SKM-1 treated with dmso at 0.1 percent for 144 hours (cell line): ENCODE results near the gene PSMD13.
A peak's percentile ranks its signal among the peaks of the same experiment; 100 is the strongest.

ENCODE experiments used
- DNase-seq: peaks from one replicate; lab custom pipeline; 2025; ENCODE audit not compliant: unreplicated experiment; lab: John Stamatoyannopoulos, UW

Gene PSMD13

DNA sequence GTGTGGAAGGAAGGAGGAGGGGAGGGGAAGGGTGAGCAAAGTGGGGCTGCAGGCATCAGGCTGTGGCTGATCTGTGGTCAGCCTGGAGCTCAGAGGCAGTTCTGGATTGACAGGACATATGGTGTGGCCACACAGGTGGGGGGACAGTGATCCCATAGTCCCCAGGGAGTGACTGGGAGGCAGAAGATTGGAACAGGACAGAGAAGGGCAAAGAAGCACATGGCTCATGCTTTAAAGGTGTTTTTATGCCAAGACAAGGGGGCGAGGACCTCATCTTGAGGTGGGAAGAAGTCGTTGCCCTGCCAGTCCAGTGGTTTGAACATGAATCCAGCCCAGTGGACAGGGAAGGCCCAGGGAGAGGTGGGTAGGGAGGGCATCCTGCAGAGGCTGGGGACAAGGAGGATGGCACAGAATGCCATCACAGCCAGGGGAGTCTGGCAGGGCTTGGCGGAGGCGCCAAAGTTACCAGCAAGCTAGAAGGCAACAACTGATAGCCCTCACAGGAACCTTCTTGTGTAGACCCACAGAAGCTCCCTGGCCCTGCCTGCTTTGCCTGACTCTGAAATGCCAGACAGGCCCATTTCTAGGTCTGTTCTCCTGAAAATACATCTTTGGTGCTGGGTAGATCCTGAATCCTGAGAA is 32.7 kb upstream of the PSMD13 start:
- DNase-seq: no peak

DNA sequence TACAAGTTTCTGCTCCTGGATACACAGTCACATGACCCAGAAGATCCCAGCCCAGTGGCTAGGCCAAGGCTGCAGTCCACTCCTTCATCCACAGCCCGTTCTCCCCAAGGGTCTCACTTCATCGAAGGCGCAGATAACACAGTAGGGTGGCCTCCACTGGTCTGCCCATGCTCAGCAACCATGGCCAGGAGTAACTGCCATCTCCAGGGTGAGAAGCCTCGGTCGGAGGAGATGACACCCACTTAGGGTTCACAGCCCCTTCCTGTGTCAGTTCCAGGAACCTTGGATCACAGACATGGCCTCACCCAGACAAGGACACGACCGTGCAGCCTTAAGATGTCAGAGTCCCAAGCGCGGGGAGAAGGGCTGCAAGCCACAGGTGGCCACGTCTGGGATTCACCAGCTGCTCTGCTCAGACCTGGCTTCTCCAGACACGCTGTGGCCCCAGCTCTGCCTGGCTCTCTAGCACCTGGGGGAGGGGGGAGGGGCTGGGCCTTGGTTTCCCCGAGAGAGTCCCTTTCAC is 32.1 kb upstream of the PSMD13 start:
- no peak for DNase-seq

DNA sequence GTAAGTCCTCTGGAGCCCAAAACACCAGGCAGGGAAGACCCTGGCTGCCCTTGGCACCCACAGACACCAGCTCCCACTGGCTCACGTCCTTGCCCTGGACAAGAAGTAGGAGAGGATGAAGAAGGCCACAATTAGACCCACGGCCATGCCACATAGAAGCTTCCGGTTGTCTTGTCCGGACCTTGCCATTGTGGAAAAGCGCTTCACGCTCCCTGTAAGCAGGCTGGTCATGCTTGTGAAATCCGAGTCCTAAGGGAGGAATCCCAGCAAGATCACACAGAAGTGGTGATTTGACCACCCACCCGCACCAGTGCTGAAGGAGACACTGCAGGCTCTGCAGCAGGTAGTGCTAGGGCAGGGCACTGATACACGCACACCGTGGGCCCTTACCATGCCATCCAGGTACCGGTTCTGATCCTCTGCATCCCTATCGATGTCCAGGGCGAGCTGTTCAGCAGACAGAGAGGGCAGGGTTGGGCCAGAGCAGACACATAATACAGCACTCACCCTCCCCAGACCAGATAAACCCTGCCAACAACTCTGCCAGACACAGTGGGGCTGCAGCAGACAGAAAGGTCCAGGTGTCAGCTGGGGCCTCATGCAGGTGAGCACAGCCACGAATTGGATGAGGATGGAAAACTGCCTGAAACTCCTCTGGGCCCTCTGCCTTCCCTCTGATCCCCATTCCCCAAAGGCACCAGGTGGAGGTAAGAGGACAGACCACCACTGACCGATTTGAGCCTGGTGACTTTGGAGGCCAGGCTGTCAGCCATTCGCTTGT is 31.4 kb upstream of the PSMD13 start:
- no peak for DNase-seq

DNA sequence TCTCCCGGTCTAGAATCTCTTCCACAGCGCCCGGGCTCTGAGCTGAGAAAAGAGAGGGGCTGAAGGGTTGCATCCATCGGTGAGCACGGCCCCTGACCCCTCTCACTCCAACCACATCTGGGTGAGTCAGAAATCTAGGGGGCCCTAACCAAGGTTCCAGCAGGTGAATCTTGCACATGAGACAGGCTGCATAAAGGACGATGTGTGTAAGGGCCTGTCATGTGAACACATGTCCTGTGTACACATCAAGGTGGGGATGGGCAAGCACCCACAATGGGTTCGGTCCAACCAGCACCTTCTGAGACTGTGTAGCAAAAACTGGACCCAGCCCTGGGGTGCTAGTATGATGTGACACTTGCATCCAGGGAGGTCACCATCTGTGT is 30.8 kb upstream of the PSMD13 start:
- DNase-seq: no peak

DNA sequence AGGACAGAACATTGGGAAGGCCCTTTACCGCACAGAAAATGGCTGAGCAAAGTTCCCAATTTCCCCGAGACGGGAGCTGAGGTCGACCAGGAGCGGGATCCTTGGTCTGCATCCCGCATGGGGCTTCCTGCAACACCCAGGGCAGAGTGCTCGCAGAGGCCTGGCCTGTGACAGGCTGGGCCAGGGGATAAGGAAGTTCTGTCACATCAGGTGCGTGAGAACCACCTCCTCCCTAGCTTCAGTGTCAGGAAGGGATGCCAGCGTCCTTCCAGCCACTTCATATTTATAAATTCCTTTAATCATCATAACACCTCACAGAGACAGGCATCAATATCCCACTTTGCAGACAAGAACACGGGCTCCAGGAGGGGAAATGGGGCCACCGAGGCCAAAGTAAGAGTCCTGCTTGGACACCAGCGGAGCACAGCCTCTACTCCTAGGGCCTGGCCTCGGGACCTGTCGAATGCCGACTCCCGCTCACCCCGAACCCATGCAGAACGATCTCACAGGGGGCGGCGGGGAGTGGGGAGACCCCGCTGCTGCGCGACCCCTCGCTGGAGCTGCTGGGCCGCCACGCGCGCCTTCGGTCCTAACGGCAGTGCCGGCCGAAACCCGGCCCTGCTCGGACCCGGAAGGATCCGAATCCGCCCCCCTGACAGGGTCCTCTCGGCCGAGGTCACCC is 30.1 kb upstream of the PSMD13 start:
- DNase-seq: no peak

DNA sequence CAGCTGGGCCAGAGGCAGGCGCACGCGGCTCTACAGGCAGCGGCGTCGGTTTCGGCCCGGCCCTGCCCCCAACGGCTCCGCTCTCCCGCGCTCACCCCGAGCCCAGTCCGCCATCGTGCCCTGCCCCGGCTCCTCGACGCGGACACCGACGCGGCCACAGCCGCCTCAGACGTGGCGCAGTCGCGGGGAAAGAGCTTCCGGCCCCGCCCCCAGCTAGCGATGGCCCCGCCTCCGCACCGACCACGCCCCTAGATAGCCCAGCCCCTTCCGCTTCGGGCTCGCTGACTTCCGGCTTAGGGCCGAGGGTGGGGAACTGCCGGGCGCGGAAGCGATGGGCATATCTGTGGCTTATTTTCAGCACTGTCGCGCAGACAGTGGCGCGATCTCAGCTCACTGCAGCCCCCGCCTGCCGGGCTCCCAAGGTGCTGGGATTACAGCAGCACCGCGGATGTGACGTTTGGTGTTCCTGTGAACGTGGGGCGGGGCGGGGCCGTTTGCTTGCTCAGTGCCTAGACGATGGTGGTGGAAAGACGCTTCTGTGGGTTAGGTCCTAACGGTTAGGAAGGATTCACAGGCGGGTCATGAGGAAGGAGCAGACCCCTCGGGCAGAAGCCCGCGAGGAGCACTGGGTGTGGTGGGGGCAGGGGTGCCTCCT is 29.4 kb upstream of the PSMD13 start, which contains the start of the genes BET1L and RIC8A:
Gene BET1L, minus strand, starts transcription at position 192 of the 655 bp plus-strand sequence. Its CDS starts 78 bp downstream, at position 114.
Gene RIC8A, plus strand, starts transcription at position 501 of the 655 bp plus-strand sequence. CDS start 1,147 bp downstream, outside the sequence.
- peak; percentile 97 for DNase-seq

DNA sequence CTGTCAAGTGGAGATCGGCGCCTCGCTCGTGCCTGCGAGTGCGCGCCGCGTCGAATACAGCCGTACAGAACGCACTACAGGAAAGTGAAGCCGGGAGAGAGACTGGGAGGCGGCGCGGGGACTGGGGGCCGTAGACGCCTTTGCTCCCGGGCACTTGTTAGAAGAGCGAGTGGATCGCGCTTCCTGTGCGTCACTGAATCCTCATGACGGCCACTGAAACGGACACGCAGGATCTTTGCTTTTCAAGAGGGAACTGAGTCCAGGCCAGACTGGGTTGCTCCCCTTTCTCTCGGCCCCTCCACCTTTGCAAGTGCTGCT is 29.0 kb upstream of the PSMD13 start:
- no peak for DNase-seq

DNA sequence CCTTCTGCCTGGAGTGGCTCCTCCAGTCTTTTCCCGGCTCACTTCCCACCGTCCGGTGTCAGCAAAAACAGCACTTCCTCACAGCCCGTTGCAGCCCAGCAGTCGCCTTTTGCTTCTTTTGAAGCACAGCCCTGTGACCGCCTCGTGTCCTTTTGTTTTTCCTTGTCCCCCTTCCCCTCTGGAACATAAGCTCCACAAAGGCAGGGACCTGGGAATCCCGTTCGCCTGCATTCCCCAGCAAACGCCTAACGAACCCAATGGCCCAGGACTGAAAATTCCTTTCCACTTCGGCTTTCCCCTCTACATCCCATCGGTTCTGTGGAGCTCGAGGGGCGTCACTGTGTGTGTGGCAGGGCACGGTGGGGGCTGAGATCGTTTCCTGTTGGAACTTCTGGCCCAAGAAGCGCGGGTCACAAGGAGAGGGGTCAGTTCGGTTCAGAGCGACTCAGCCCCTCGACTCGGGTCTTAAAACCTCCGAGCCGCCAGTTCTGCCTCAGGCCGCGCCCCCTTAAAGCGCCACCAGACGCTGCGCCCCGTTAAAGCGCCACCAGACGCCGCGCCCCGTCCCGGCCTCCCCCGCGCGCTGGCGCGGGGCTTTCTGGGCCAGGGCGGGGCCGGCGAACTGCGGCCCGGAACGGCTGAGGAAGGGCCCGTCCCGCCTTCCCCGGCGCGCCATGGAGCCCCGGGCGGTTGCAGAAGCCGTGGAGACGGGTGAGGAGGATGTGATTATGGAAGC is 28.4 kb upstream of the PSMD13 start:
- DNase-seq: peak; percentile 53

DNA sequence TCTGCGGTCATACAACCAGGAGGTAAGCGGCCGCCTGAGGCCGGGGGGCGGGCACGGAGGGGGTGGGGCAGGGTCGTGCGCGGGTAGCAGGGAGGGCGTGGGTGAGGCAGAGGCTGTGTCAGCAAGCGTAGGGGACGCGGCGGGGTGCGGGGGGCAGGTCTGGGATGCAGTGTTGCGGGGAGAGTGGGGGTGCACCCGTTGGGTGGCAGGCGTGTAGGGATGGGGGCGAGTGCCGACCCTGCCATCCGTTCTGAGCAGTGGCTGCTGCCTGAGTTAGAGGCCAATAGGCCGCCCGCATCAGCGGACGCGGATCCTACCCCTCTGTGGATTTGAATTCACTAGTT is 27.9 kb upstream of the PSMD13 start:
- no peak for DNase-seq

DNA sequence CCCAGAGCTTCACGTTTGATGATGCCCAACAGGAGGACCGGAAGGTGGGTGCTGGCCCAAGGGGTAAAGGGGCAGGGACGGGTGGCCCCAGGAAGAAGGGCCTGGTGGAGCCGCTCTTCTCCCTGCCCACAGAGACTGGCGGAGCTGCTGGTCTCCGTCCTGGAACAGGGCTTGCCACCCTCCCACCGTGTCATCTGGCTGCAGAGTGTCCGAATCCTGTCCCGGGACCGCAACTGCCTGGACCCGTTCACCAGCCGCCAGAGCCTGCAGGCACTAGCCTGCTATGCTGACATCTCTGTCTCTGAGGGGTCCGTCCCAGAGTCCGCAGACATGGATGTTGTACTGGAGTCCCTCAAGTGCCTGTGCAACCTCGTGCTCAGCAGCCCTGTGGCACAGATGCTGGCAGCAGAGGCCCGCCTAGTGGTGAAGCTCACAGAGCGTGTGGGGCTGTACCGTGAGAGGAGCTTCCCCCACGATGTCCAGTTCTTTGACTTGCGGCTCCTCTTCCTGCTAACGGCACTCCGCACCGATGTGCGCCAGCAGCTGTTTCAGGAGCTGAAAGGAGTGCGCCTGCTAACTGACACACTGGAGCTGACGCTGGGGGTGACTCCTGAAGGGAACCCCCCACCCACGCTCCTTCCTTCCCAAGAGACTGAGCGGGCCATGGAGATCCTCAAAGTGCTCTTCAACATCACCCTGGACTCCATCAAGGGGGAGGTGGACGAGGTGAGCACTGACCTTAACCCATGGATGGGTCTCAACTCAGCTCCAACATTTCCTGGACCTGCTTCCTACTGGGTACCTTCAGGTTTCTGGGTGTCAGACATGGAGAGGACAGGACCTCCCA is 27.3 kb upstream of the PSMD13 start:
- no peak for DNase-seq

DNA sequence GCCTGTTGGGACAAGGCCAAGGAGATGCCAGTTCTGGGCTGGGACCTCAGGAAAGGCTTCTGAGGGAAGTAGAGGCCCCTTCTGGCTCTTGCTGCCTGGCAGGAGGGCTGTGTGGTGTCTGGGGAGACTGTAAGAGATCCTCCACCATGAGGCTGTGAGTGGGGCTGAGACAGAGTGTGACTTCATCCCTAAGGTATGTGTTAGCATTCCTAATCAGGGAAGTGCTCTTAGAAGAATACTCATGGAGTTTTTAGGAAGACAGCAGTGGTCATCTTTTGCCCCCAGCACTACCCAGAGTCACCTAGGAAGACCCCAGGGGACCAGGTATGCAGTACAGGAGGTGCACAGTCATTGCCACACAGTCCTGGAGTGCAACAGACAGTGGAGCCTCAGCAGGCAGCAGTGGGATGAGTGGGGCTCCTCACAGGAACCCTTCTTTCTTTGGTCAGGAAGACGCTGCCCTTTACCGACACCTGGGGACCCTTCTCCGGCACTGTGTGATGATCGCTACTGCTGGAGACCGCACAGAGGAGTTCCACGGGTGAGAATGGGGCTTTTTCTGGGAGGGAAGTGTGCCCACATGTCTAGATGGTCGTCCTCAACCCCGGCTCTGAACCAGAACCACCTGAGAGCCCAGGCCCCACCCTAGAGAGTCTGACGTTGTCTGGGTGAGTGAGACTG is 26.5 kb upstream of the PSMD13 start:
- no peak for DNase-seq

DNA sequence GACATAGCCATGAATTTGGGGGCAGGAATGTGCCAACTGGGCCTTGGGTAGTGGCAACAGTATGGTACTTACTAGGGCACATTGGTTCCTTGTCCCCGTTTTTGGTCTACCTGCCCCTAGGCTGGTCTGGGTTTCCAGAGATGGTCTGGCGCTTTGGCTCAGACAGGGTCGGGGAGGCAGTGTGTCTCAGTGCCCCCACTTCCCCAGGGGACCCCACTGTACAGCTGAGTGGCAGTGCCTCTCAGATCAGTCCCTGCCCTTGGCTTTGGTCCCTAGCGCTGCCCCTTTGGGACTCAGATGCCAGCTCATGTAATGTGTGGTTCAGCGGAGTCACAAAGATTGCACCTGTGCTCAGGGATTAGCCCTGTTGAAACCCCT is 26.0 kb upstream of the PSMD13 start:
- DNase-seq: no peak

DNA sequence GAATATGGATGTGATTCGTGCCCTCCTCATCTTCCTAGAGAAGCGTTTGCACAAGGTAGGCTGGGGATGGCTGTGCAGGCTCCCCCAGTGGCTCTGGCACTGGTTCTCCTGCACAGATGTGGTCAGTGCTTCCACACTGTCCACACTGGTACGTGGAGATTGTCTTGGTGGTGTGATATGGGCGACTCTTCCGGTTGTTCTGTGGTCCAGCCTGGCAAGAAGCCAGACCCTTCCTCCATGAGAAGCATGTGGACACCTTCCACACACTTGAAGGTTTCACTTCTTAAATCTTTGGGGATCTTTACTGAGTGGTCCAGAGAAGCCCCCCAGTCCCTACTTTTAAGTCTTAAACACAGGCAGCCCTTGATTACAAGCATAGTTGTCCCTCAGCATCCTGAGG is 25.5 kb upstream of the PSMD13 start:
- DNase-seq: no peak

DNA sequence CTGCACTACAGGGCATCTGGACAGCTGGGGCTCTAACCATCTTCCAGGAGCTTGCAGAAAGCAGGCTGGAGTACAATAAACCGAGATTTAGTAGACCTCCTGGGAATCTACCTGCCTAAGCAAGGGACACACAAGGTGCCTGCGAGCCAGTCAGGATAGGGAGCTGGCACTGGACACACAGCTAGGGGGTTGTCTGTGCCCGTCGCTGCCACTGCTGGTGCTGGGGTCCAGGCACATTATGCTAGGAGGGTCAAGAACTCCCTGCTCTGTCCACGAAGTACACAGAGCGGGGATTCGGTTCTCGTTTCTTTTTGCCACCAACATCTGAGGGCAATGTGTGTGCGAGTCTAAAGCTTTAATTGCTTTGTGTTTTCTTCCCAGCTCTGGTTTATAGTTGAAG is 25.0 kb upstream of the PSMD13 start:
- no peak for DNase-seq

DNA sequence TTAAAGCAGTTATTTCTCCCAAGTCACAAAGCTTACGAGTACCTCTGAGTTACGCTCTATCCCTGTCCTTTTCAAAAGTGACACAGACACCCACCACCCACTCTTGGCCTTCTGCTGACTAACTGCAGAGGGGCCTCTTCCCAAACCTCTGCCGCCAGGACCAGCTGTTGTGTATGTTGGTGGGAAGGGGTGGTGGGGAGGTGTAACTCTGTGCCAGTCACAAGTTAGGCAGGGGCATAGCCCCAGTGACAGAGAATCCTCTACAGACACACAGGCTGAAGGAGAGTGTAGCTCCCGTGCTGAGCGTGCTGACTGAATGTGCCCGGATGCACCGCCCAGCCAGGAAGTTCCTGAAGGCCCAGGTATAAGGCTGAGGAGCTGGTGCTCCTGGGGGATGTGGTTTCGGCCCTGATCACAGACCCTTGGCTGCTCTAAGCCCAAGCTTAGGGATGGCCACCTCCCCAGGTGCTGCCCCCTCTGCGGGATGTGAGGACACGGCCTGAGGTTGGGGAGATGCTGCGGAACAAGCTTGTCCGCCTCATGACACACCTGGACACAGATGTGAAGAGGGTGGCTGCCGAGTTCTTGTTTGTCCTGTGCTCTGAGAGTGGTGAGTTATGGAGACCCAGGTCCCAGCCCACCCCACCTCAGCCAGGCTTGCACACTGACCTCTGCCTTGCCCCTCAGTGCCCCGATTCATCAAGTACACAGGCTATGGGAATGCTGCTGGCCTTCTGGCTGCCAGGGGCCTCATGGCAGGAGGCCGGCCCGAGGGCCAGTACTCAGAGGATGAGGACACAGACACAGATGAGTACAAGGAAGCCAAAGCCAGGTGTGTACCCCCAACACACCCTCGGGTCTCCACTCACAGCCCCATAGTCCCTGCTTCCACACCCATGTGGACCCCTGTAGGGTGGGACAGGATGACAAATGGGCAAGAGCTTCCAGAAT is 24.4 kb upstream of the PSMD13 start:
- no peak for DNase-seq

DNA sequence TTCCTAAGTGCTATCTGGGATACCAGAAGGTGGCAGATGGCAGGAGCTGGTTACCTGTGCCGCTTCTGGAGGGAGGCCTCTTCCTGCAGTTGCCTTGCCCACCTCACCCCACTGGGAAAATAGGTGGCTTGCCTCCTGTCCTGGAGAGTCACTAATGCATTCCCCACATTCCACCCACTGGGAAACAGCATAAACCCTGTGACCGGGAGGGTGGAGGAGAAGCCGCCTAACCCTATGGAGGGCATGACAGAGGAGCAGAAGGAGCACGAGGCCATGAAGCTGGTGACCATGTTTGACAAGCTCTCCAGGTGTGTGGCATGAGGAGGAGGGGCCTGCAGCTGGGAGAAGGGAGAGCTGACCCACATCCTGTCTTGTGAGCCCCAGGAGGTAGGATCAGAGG is 23.7 kb upstream of the PSMD13 start:
- DNase-seq: no peak

DNA sequence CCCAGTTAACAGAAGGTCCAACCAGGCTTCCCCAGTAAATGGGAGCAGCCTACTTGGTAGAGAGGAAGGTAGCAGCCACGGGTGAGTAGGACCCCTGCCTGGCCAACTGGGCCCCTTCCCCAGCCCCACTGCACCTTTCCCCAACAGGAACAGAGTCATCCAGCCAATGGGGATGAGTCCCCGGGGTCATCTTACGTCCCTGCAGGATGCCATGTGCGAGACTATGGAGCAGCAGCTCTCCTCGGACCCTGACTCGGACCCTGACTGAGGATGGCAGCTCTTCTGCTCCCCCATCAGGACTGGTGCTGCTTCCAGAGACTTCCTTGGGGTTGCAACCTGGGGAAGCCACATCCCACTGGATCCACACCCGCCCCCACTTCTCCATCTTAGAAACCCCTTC is 22.7 kb upstream of the PSMD13 start:
- no peak for DNase-seq

DNA sequence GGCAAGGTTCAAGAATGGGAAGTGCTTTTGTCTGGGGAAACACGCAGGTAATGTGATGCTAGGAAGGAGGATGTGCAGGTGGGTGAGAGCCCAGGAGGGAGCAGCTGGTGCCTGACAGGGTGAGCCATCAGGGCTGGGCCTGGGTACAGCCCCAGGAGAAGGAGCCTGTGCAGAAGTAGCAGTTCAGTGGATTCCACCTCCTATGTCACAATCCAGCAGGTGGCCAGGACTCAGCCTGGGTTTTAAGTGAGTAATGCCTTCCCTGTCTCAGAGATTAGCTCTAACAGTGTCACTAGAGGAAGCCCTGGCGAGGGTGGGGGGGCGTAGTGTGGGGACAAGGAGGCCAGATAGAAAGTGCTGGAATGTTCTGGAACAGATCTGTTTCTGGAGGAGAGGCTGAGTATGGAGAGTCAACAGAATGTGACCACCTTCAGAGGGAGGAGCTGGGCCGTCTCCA is 21.2 kb upstream of the PSMD13 start:
- no peak for DNase-seq
